ENCODE measurements around the gene C1orf159. TPM values are rescaled to one million over a fixed set of nuclear protein-coding genes. Genes with fewer than 3 reads are reported as not detected.
A peak's percentile ranks its signal among the peaks of the same experiment; 100 is the strongest.

The C1orf159 gene
- polyA plus RNA-seq, 4 donors, result 9.2 to 19.0 (median 12.6) TPM

DNA sequence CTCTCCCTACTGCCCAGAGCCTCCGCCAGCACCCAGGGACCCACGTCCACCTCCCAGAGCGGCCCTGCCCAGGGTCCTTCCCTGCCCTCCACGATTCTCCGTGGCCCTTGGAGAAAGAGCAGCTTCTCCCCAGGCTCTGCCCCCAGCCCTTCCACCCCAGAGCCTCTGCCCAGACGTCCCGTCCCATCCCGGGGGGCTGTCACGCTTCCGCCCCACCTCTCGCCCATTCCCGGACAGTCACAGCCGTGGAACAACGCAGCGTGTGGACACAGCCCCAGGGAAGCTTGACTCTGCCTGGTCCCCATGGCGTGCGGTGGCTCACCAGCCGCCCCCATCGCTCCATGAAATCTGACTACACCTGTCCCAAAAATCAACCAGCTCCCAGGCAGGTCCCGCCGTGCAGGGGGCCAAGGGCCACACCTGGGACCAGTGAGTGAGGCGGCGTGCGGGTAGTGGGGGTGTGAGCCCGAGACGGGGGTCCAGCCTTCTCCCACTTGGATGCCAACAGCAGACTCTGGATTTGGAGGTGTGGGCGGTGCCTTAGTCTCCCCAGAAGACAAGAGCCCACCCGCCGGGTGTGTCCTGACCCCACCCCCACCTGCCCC is 45.3 kb upstream of the C1orf159 start:
- Histone ChIP-seq H3K4me3 (ENCODE audit: low read depth in 1 of 3, low read length in 3 of 3) (no peak overlapping the region), H3K27ac (ENCODE audit: low read depth in 1 of 3, low read length in 2 of 3) (no peak overlapping the region), H3K9me3 (ENCODE audit: control insufficient read depth in 2 of 2, insufficient read depth in 1 of 2, low read depth in 1 of 2, low read length in 1 of 2) (peaks cover 0 to under 1% of the 10 kb centered on the region in 2 donors), H3K27me3 (ENCODE audit: control insufficient read depth in 3 of 3, insufficient read depth in 3 of 3, low read length in 3 of 3) (no peaks in the 10 kb centered on the region), H3K4me1 (ENCODE audit: control insufficient read depth in 3 of 3, insufficient read depth in 2 of 3, low read depth in 1 of 3, low read length in 2 of 3) (peaks cover 0 to 48% (median 6%) of the 10 kb centered on the region in 3 donors), H3K36me3 (ENCODE audit: control insufficient read depth in 3 of 3, insufficient read depth in 2 of 3, low read depth in 1 of 3, low read length in 3 of 3) (peaks cover 0 to 40% (median 0%) of the 10 kb centered on the region in 3 donors)
- WGBS, 3 donors, result 84 to 89% (median 85%) methylated on average over 28 to 29 of the region's 29 CpGs
- no peak for DNase-seq
- no peak for FAIRE-seq

DNA sequence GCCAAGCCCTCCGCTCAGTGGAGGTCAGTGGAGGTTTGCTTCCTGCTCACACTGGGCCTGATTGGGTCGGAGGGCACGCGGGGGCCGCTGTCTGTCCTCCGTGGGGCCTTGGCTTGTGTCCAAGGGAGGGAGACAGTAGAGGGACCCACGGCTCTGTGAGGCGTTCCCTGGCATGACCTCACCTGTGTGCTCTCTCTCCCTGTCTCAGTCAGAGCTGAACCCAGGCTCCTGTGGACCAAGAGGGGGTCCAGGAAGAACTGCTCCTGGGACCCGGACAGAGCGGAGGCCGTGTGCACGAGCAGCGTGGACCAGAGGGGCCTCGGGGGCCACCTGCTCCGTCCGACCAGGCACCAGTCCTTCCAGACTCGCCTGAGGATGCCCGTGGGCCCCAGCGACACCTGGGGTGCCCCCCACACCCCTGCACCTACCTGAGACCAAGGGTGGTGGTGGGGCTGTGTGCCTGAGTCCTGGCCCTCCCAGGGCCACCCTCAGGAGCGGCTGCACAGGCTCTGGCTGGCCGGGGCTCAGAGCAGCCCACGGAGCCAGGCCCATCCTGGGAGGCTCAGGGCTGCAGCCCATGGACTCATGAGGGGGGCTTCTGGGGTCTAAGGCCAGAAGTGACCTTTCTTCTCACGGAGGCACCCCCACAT is 44.5 kb upstream of the C1orf159 start:
- peak overlapping the region; percentile 97 to 100 (median 100) for H3K27ac ChIP-seq (ENCODE audit: low read depth in 1 of 3, low read length in 2 of 3)
- peaks cover 0 to 40% (median 0%) of the 10 kb centered on the region in 3 donors for H3K36me3 ChIP-seq (ENCODE audit: control insufficient read depth in 3 of 3, insufficient read depth in 2 of 3, low read depth in 1 of 3, low read length in 3 of 3)
- DNase-seq (no peak), FAIRE-seq (no peak)
- H3K4me1 ChIP-seq (ENCODE audit: control insufficient read depth in 3 of 3, insufficient read depth in 2 of 3, low read depth in 1 of 3, low read length in 2 of 3), result peaks cover 0 to 41% (median 6%) of the 10 kb centered on the region in 3 donors
- H3K27me3 ChIP-seq (ENCODE audit: control insufficient read depth in 3 of 3, insufficient read depth in 3 of 3, low read length in 3 of 3), result no peaks in the 10 kb centered on the region
- peaks cover 0 to 7% of the 10 kb centered on the region in 2 donors for H3K9me3 ChIP-seq (ENCODE audit: control insufficient read depth in 2 of 2, insufficient read depth in 1 of 2, low read depth in 1 of 2, low read length in 1 of 2)
- no peak overlapping the region for H3K4me3 ChIP-seq (ENCODE audit: low read depth in 1 of 3, low read length in 3 of 3)
- 80 to 88% (median 80%) methylated on average over 22 to 23 of the region's 23 CpGs for WGBS, 3 donors

DNA sequence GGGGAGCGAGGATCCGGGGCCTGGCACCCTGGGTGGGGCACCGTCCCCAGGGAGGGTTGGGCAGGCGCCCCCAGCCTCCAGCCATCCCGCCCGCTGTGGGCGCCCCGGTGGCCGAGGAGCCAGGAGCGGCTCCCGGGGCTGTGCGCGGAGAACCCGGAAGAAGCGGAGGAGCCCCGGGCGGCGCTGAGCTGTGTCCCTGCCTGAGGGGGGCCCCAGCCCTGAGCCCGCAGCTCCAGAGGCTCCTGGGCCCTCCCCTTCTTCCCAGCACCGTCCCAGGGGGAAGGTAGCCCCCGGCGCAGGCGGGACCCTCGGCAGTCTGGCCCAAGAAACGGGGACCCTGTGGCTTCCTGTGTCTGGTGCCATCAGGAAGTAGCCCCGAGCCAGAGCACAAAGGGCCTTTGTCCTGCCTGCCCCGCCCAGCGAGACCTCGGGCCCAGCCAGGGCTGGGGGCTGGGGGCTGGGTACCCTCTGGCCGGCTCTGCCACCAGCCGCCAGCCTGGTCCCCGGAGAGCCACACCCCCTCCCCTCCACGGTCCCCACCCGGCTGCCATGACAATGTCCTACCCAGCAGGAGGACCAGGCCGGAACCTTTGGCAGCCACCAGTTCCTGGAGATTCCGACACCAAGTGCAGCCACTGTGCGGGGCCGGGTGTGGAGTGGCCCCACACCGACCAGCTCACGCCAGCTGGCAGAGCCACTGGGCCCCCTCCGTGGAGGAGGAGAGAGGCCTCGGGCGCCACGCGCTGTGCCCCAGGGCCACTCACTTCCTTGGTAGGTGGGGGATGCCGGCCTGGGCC is 42.2 kb upstream of the C1orf159 start:
- peak overlapping the region; percentile 97 to 100 (median 100) for H3K27ac ChIP-seq (ENCODE audit: low read depth in 1 of 3, low read length in 2 of 3)
- peaks cover 0 to 15% of the 10 kb centered on the region in 2 donors for H3K9me3 ChIP-seq (ENCODE audit: control insufficient read depth in 2 of 2, insufficient read depth in 1 of 2, low read depth in 1 of 2, low read length in 1 of 2)
- peak overlapping the region; percentile 67 to 71 (median 70) for H3K4me3 ChIP-seq (ENCODE audit: low read depth in 1 of 3, low read length in 3 of 3)
- WGBS, 3 donors, result 2 to 14% (median 9%) methylated on average over 32 to 46 of the region's 46 CpGs
- DNase-seq, result peak; percentile 84 to 92
- no peak for FAIRE-seq
- H3K4me1 ChIP-seq (ENCODE audit: control insufficient read depth in 3 of 3, insufficient read depth in 2 of 3, low read depth in 1 of 3, low read length in 2 of 3), result peaks cover 0 to 37% (median 6%) of the 10 kb centered on the region in 3 donors
- H3K36me3 ChIP-seq (ENCODE audit: control insufficient read depth in 3 of 3, insufficient read depth in 2 of 3, low read depth in 1 of 3, low read length in 3 of 3), result peaks cover 0 to 33% (median 0%) of the 10 kb centered on the region in 3 donors
- no peaks in the 10 kb centered on the region for H3K27me3 ChIP-seq (ENCODE audit: control insufficient read depth in 3 of 3, insufficient read depth in 3 of 3, low read length in 3 of 3)

DNA sequence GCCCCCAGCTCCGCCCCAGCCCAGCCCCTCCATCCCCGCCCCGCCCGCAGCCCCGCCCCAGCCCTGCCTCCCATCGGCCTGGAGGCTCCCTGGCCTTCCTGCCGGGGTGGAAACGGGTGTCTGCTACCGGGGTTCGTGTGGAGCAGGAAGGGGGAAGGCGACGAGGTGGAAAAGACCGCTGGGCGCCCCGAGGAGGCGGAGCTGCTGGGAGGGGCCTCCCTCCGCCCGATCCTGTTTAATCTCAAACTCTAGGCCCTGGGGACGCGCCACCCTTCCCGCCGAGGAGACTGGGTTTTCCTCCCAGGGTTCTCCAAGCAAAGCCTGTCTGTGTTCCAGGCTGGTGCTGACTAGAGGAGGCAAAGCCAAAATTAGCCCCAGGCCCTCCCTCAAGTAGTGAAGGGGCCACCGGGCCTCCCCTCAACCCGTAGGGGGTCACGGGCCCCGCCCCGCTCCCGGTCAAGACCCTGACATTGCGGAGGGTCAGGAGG is 41.6 kb upstream of the C1orf159 start:
- peaks cover 0 to 37% (median 6%) of the 10 kb centered on the region in 3 donors for H3K4me1 ChIP-seq (ENCODE audit: control insufficient read depth in 3 of 3, insufficient read depth in 2 of 3, low read depth in 1 of 3, low read length in 2 of 3)

DNA sequence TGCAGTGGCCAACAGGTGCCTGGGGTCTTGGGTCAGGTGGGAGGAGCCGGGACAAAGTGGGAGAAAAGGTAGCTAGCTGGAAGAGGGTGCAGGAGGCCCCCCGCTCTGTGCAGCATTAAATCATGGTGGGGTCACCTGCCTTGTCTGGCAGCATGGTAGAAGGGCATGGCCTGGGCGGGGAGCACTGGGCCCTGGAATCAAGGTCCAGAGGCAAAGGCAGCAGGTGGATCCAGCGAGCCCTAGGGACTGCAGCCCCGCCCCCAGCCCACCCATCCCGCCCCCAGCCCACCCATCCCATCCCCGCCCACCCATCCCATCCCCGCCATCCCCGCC is 41.1 kb upstream of the C1orf159 start:
- 33 to 43% (median 36%) methylated on average over 2 to 6 of the region's 9 CpGs for WGBS, 3 donors
- H3K9me3 ChIP-seq (ENCODE audit: control insufficient read depth in 2 of 2, insufficient read depth in 1 of 2, low read depth in 1 of 2, low read length in 1 of 2), result peaks cover 0 to 26% of the 10 kb centered on the region in 2 donors
- H3K36me3 ChIP-seq (ENCODE audit: control insufficient read depth in 3 of 3, insufficient read depth in 2 of 3, low read depth in 1 of 3, low read length in 3 of 3), result peaks cover 0 to 40% (median 0%) of the 10 kb centered on the region in 3 donors
- peak in 1 of 2 donors; percentile 51 for DNase-seq
- H3K4me1 ChIP-seq (ENCODE audit: control insufficient read depth in 3 of 3, insufficient read depth in 2 of 3, low read depth in 1 of 3, low read length in 2 of 3), result peaks cover 0 to 33% (median 6%) of the 10 kb centered on the region in 3 donors
- FAIRE-seq, result no peak
- H3K4me3 ChIP-seq (ENCODE audit: low read depth in 1 of 3, low read length in 3 of 3), result no peak overlapping the region
- H3K27me3 ChIP-seq (ENCODE audit: control insufficient read depth in 3 of 3, insufficient read depth in 3 of 3, low read length in 3 of 3), result no peaks in the 10 kb centered on the region
- H3K27ac ChIP-seq (ENCODE audit: low read depth in 1 of 3, low read length in 2 of 3), result peak overlapping the region in 1 of 3 donors; percentile 27

More for the DNA sequence above, 41.6 kb upstream of the C1orf159 start:
- 1% methylated on average over 23 to 29 of the region's 29 CpGs for WGBS, 3 donors
- Histone ChIP-seq H3K9me3 (ENCODE audit: control insufficient read depth in 2 of 2, insufficient read depth in 1 of 2, low read depth in 1 of 2, low read length in 1 of 2) (peaks cover 0 to 22% of the 10 kb centered on the region in 2 donors), H3K36me3 (ENCODE audit: control insufficient read depth in 3 of 3, insufficient read depth in 2 of 3, low read depth in 1 of 3, low read length in 3 of 3) (peaks cover 0 to 38% (median 0%) of the 10 kb centered on the region in 3 donors), H3K27me3 (ENCODE audit: control insufficient read depth in 3 of 3, insufficient read depth in 3 of 3, low read length in 3 of 3) (no peaks in the 10 kb centered on the region), H3K4me3 (ENCODE audit: low read depth in 1 of 3, low read length in 3 of 3) (peak overlapping the region; percentile 67 to 71 (median 70)), H3K27ac (ENCODE audit: low read depth in 1 of 3, low read length in 2 of 3) (peak overlapping the region; percentile 97 to 100 (median 100))
- FAIRE-seq (no peak), DNase-seq (peak; percentile 96)

DNA sequence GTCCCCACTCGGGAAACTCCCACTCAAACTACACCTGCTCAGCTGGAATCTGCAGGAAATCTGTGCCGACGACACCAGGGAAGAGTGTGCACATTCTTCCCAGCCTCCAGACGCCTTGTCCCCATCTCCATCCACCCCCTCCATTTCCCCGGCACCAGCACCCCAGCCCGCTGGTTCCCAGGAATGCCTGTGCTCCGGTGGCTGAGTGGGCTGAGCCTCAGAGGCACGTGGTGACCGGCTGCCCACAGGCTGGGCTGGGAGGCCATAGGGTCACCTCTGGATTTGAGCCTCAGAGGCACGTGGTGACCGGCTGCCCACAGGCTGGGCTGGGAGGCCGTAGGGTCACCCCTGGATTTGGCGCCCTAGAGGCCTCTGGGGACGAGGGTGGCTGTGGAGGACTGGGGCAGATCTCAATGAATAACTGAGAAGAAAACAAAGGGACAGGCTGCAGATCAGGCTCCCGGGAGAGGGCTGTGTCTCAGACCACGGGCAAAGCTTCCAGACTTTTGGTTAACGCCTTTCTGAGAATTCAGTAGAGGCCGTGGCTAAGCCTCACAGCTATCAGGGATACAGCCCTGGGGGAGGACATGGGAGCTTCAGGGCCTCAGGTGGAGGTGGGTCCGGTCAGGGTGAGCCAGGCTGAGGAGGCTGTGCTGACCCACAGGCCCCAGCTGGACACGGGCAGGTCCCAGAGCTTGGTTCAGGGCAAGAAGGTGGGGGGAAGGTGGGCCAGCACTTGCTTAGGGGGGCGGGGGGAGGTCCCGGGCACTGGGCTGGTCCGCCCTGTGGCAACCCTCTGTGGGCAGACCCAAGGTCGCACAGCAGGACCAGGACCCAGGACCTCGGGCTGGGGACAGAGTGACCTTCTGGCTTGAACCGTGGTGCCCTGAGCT is 40.5 kb upstream of the C1orf159 start:
- WGBS, 3 donors, result 76 to 84% (median 78%) methylated on average over 24 to 26 of the region's 26 CpGs
- peak overlapping the region in 1 of 3 donors; percentile 27 for H3K27ac ChIP-seq (ENCODE audit: low read depth in 1 of 3, low read length in 2 of 3)
- no peak for DNase-seq

DNA sequence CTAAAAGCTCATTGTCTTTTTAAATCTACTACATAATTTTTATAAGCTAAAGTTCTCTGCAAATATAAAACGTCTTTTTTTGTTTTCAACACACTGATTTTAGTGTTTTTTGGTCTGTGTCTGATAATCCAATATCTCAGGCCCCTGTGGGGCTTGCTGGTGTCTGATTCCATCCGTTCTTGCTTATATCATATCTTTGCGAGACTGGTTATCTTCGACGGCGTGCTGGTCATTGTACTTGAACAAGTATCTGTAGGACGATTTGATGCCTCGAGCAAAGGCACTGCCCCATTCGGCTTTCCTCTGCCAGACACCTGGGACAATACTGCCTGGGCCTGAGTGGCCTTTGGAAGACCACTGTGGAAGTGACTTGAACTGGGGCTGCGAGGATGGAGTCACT is 39.4 kb upstream of the C1orf159 start:
- no peak for FAIRE-seq
- Histone ChIP-seq H3K27ac (ENCODE audit: low read depth in 1 of 3, low read length in 2 of 3) (no peak overlapping the region), H3K27me3 (ENCODE audit: control insufficient read depth in 3 of 3, insufficient read depth in 3 of 3, low read length in 3 of 3) (no peaks in the 10 kb centered on the region), H3K4me3 (ENCODE audit: low read depth in 1 of 3, low read length in 3 of 3) (no peak overlapping the region), H3K36me3 (ENCODE audit: control insufficient read depth in 3 of 3, insufficient read depth in 2 of 3, low read depth in 1 of 3, low read length in 3 of 3) (peaks cover 0 to 31% (median 0%) of the 10 kb centered on the region in 3 donors), H3K4me1 (ENCODE audit: control insufficient read depth in 3 of 3, insufficient read depth in 2 of 3, low read depth in 1 of 3, low read length in 2 of 3) (peaks cover 0 to 38% (median 6%) of the 10 kb centered on the region in 3 donors), H3K9me3 (ENCODE audit: control insufficient read depth in 2 of 2, insufficient read depth in 1 of 2, low read depth in 1 of 2, low read length in 1 of 2) (peaks cover 0 to 27% of the 10 kb centered on the region in 2 donors)
- 90 to 92% (median 92%) methylated on average over 10 of the region's 10 CpGs for WGBS, 3 donors
- no peak for DNase-seq

More for the DNA sequence above, 40.5 kb upstream of the C1orf159 start:
- Histone ChIP-seq H3K4me1 (ENCODE audit: control insufficient read depth in 3 of 3, insufficient read depth in 2 of 3, low read depth in 1 of 3, low read length in 2 of 3) (peaks cover 0 to 31% (median 6%) of the 10 kb centered on the region in 3 donors), H3K9me3 (ENCODE audit: control insufficient read depth in 2 of 2, insufficient read depth in 1 of 2, low read depth in 1 of 2, low read length in 1 of 2) (peaks cover 0 to 27% of the 10 kb centered on the region in 2 donors), H3K4me3 (ENCODE audit: low read depth in 1 of 3, low read length in 3 of 3) (no peak overlapping the region), H3K36me3 (ENCODE audit: control insufficient read depth in 3 of 3, insufficient read depth in 2 of 3, low read depth in 1 of 3, low read length in 3 of 3) (peaks cover 0 to 37% (median 0%) of the 10 kb centered on the region in 3 donors), H3K27me3 (ENCODE audit: control insufficient read depth in 3 of 3, insufficient read depth in 3 of 3, low read length in 3 of 3) (no peaks in the 10 kb centered on the region)
- no peak for FAIRE-seq
